ENCODE data around the gene DTNB. TPM values are rescaled to one million over a fixed set of nuclear protein-coding genes. Genes with fewer than 3 reads are reported as not detected.

The DTNB gene
- total and polyA plus RNA-seq, 2 donors (not counting 3 experiments of a cell fraction or from before 2014, with no cell fraction given), result 11.5 to 17.0 TPM

DNA sequence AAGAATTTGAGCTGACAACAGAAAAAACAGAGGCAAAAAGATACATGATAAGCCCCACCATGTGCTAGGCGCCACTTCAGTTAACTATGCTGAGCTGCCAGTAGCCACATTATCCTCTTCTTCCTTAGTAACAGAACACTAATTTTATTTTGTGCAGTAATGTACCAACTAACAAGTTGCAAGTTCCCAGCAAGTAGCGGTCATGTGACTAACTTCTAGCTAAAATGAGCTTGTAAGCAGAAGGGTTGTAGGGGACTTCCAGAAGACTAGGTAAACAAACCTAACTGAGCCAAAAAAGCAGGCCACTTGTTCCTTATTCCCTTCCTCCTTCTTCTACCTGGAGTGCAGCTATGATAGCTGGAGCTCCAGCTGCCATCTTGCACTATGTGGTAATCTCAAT, 75.5 kb downstream of the DTNB start:
- no peak overlapping the region for H3K9ac ChIP-seq (replicated peaks; ENCODE audit: extremely low read depth, insufficient read depth, low read length)
- no TSS peak for BruUV-seq (replicated peaks)
- no peak for FAIRE-seq
- H3K9me1 ChIP-seq (replicated peaks; ENCODE audit: control insufficient read depth, extremely low read depth, insufficient read depth, low read length), result no peaks in the 10 kb centered on the region
- POLR2A ChIA-PET, result interaction anchor here (0.6 kb wide), 1 partner anchor 337 kb away, joined by 8 read pairs; no protein-coding TSS in a partner anchor
- dilution Hi-C loops (cut with MboI; ENCODE audit: extremely low pct_ligation_motif_present, low sequenced_read_pairs), result no loop called here
- CTCF ChIA-PET, result interaction anchor here (3.3 to 3.9 kb wide), 3 partner anchors 9 to 102 kb away, joined by 12 to 28 read pairs (median 24); no protein-coding TSS in a partner anchor
- H3K4me1 ChIP-seq (ENCODE audit: control insufficient read depth, extremely low read depth, insufficient read depth, low read length), result peaks cover 2% of the 10 kb centered on the region
- H2AFZ ChIP-seq (ENCODE audit: low read depth, low read length), result no peak overlapping the region
- DNase-seq (ENCODE audit: low read depth, low spot score), result no peak
- no peaks in the 10 kb centered on the region for H4K20me1 ChIP-seq (replicated peaks; ENCODE audit: control insufficient read depth, extremely low read depth, insufficient read depth, low read length)
- no peak overlapping the region for H3K4me2 ChIP-seq (ENCODE audit: insufficient read depth, low read length)
- intact Hi-C loops (cut with micrococcal nuclease), result no loop called here
- H3K27me3 ChIP-seq (ENCODE audit: control insufficient read depth in 2 of 2, insufficient read depth in 2 of 2, low read length in 2 of 2), result no peaks in the 10 kb centered on the region
- no peak for TF ChIP-seq FOS (IDR thresholded peaks at IDR 0.05; ENCODE audit: borderline replicate concordance, insufficient read depth, low read length)
- no peak overlapping the region for H3K27ac ChIP-seq (ENCODE audit: insufficient read depth, low read depth, low read length)
- H3K79me2 ChIP-seq (ENCODE audit: control insufficient read depth, insufficient read depth, low read length), result no peaks in the 10 kb centered on the region
- H3K9me3 ChIP-seq (replicated peaks; ENCODE audit: control insufficient read depth, insufficient read depth, low read length), result no peaks in the 10 kb centered on the region
- H3K4me3 ChIP-seq (replicated peaks in 1 of 3; ENCODE audit: insufficient read depth in 1 of 3, low read depth in 1 of 3, low read length in 3 of 3), result no peak overlapping the region
- no peaks in the 10 kb centered on the region for H3K36me3 ChIP-seq (ENCODE audit: control insufficient read depth in 2 of 2, extremely low read depth in 1 of 2, insufficient read depth in 2 of 2, low read length in 2 of 2)

DNA sequence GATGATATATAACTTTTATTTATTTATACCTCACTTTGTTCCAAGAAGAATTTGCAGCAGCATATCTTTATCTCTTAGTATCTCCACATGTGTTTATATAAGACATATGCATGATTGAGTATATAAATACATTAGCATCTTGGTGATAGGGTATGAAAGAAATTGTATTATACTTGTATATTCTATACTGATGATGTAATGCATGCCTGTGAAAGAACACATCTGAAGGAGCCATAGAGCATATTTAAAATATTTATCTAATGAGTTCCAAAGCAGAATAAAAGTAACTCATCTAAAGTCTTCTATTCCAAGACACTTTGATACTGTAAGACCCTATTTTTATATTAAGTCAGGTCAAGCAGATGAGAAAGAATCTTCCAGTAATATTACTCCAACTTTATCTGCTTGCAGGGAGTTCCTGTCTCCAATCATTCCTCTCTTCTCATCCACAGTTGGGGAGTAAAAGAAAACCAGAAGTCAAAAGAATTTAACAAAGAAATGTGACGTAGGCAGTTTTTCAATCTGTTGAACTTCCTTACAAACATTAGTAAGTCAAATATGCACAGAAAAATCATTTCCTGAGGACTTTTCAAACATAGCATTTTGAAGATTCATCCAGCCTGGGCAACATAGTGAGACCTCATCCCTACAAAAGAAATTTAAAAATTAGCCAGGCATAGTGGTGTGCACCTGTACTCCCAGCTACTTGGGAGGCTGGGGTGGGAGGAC, 76.7 kb downstream of the DTNB start:
- Histone ChIP-seq H3K9me3 (replicated peaks; ENCODE audit: control insufficient read depth, insufficient read depth, low read length) (no peaks in the 10 kb centered on the region), H3K4me2 (ENCODE audit: insufficient read depth, low read length) (no peak overlapping the region), H2AFZ (ENCODE audit: low read depth, low read length) (no peak overlapping the region), H3K27me3 (ENCODE audit: control insufficient read depth in 2 of 2, insufficient read depth in 2 of 2, low read length in 2 of 2) (no peaks in the 10 kb centered on the region), H3K9ac (replicated peaks; ENCODE audit: extremely low read depth, insufficient read depth, low read length) (no peak overlapping the region), H3K36me3 (ENCODE audit: control insufficient read depth in 2 of 2, extremely low read depth in 1 of 2, insufficient read depth in 2 of 2, low read length in 2 of 2) (no peaks in the 10 kb centered on the region), H3K27ac (ENCODE audit: insufficient read depth, low read depth, low read length) (no peak overlapping the region), H3K9me1 (replicated peaks; ENCODE audit: control insufficient read depth, extremely low read depth, insufficient read depth, low read length) (no peaks in the 10 kb centered on the region), H3K4me3 (replicated peaks in 1 of 3; ENCODE audit: insufficient read depth in 1 of 3, low read depth in 1 of 3, low read length in 3 of 3) (no peak overlapping the region), H3K4me1 (ENCODE audit: control insufficient read depth, extremely low read depth, insufficient read depth, low read length) (no peaks in the 10 kb centered on the region), H3K79me2 (ENCODE audit: control insufficient read depth, insufficient read depth, low read length) (no peaks in the 10 kb centered on the region), H4K20me1 (replicated peaks; ENCODE audit: control insufficient read depth, extremely low read depth, insufficient read depth, low read length) (no peaks in the 10 kb centered on the region)
- CTCF ChIA-PET, result interaction anchor here (0.8 to 3.9 kb wide), 4 partner anchors 10 to 103 kb away, joined by 3 to 28 read pairs (median 8); no protein-coding TSS in a partner anchor
- DNase-seq (ENCODE audit: low read depth, low spot score) (peak; percentile 30), FAIRE-seq (no peak)
- POLR2A ChIA-PET, result no interaction called here
- dilution Hi-C loops (cut with MboI; ENCODE audit: extremely low pct_ligation_motif_present, low sequenced_read_pairs) (no loop called here), intact Hi-C loops (cut with micrococcal nuclease) (no loop called here)
- TF ChIP-seq GATA2 (IDR thresholded peaks at IDR 0.05; ENCODE audit: insufficient read depth, insufficient read length, low read depth, low read length) (no peak), POLR2AphosphoS5 (IDR thresholded peaks at IDR 0.05; ENCODE audit: insufficient read depth, low read depth, low read length) (no peak), POLR2A (IDR thresholded peaks at IDR 0.05; ENCODE audit: low read depth, low read length) (no peak)
- TF ChIP-seq, protein P1, sequence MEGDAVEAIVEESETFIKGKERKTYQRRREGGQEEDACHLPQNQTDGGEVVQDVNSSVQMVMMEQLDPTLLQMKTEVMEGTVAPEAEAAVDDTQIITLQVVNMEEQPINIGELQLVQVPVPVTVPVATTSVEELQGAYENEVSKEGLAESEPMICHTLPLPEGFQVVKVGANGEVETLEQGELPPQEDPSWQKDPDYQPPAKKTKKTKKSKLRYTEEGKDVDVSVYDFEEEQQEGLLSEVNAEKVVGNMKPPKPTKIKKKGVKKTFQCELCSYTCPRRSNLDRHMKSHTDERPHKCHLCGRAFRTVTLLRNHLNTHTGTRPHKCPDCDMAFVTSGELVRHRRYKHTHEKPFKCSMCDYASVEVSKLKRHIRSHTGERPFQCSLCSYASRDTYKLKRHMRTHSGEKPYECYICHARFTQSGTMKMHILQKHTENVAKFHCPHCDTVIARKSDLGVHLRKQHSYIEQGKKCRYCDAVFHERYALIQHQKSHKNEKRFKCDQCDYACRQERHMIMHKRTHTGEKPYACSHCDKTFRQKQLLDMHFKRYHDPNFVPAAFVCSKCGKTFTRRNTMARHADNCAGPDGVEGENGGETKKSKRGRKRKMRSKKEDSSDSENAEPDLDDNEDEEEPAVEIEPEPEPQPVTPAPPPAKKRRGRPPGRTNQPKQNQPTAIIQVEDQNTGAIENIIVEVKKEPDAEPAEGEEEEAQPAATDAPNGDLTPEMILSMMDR (IDR thresholded peaks at IDR 0.05; ENCODE audit: extremely low read depth in 1 of 2, insufficient read depth in 1 of 2, low read depth in 1 of 2, low read length in 2 of 2), result no peak
- BruUV-seq (replicated peaks), result no TSS peak
